ENCODE results near the gene SANBR. TPM values are rescaled to one million over a fixed set of nuclear protein-coding genes. Genes with fewer than 3 reads are reported as not detected.

SANBR gene
- total and polyA plus RNA-seq, 2 experiments from 2014 or later: 6.2 to 8.0 TPM

- Histone ChIP-seq H3K4me3 (no peak overlapping the region), H3K27me3 (no peaks in the 10 kb centered on the region), H3K9me3 (ENCODE audit: low read depth) (no peaks in the 10 kb centered on the region), H4K20me1 (ENCODE audit: insufficient read depth, poor library complexity, severe bottlenecking) (no peaks in the 10 kb centered on the region), H3K4me1 (ENCODE audit: insufficient read depth) (no peaks in the 10 kb centered on the region), H3K27ac (no peak overlapping the region), H3K9me2 (replicated peaks; ENCODE audit: insufficient read depth) (no peaks in the 10 kb centered on the region), H3K36me3 (replicated peaks; ENCODE audit: insufficient read depth, low read depth) (no peaks in the 10 kb centered on the region), H3K79me2 (no peaks in the 10 kb centered on the region), H3K4me2 (no peak overlapping the region), H2AFZ (no peak overlapping the region)
- DNase-seq (ENCODE audit: low spot score): no peak
- TF ChIP-seq CTCF (IDR thresholded peaks at IDR 0.05; ENCODE audit: poor library complexity) (no peak), EZH2phosphoT487 (IDR thresholded peaks at IDR 0.05; ENCODE audit: low read depth, severe bottlenecking, unreplicated experiment) (no peak), EZH2 (IDR thresholded peaks at IDR 0.05; ENCODE audit: borderline replicate concordance) (no peak)
- 97% methylated on average over 3 of the region's 3 CpGs for WGBS (ENCODE audit: low lambda C conversion rate, missing lambda C conversion rate)
Observed at GRCh38 chr2:61096438-61096837, 30.8 kb downstream of the SANBR start.

DNA sequence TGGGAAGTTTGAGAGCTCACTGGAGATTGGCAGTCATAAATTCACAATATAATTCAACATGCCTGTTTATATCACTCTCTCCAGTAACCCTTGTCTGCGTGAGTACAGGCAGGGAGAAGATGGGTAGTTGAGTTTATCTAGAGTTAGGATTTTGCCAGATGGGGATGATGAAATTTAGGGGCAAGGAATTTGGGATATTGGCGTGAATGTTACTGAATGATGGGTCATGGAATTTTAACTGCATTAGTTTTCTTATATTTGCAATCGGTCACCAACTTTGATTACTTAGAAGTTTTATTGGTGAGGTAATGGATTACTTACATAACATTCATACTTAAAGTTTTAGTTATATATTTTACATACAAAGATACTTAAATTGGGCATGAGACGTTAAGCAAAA is 35.1 kb downstream of the SANBR start:
- Histone ChIP-seq H3K27me3 (no peaks in the 10 kb centered on the region), H3K9me2 (replicated peaks; ENCODE audit: insufficient read depth) (no peaks in the 10 kb centered on the region), H3K9me3 (ENCODE audit: low read depth) (no peaks in the 10 kb centered on the region), H2AFZ (no peak overlapping the region), H3K4me1 (ENCODE audit: insufficient read depth) (no peaks in the 10 kb centered on the region), H3K79me2 (no peaks in the 10 kb centered on the region), H3K4me2 (no peak overlapping the region), H3K36me3 (replicated peaks; ENCODE audit: insufficient read depth, low read depth) (no peaks in the 10 kb centered on the region), H3K27ac (no peak overlapping the region), H3K4me3 (no peak overlapping the region), H4K20me1 (ENCODE audit: insufficient read depth, poor library complexity, severe bottlenecking) (no peaks in the 10 kb centered on the region)
- 90% methylated on average over 4 of the region's 4 CpGs for WGBS (ENCODE audit: low lambda C conversion rate, missing lambda C conversion rate)
- TF ChIP-seq CTCF (IDR thresholded peaks at IDR 0.05; ENCODE audit: poor library complexity): no peak
- no peak for TF ChIP-seq EZH2phosphoT487 (IDR thresholded peaks at IDR 0.05; ENCODE audit: low read depth, severe bottlenecking, unreplicated experiment)
- no peak for TF ChIP-seq EZH2 (IDR thresholded peaks at IDR 0.05; ENCODE audit: borderline replicate concordance)
- no peak for DNase-seq (ENCODE audit: low spot score)

DNA sequence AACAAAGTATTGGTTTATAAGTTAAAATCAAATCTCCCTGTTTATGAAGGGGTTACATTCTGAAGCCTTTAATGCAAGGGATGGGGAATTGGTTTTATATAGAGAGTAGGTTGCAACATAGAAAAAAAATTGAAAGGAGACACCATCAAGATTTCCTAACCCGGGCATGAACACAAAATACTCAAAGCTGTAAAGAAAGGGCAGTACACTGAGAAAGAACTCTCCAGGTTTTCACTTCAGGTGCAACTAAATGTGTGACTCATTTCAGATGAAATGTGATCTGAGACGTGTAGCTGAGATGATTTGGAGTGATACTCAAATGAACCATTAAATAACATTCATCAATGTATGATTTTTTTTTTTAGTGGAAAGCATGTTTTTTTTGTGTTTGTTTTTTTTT is 43.6 kb downstream of the SANBR start:
- WGBS (ENCODE audit: low lambda C conversion rate, missing lambda C conversion rate): 88% methylated on average over 2 of the region's 2 CpGs
- Histone ChIP-seq H3K27me3 (no peaks in the 10 kb centered on the region), H3K36me3 (replicated peaks; ENCODE audit: insufficient read depth, low read depth) (no peaks in the 10 kb centered on the region), H3K4me2 (no peak overlapping the region), H3K4me1 (ENCODE audit: insufficient read depth) (no peaks in the 10 kb centered on the region), H3K9me2 (replicated peaks; ENCODE audit: insufficient read depth) (no peaks in the 10 kb centered on the region), H3K4me3 (no peak overlapping the region), H4K20me1 (ENCODE audit: insufficient read depth, poor library complexity, severe bottlenecking) (no peaks in the 10 kb centered on the region), H3K27ac (no peak overlapping the region), H3K79me2 (no peaks in the 10 kb centered on the region), H3K9me3 (ENCODE audit: low read depth) (no peaks in the 10 kb centered on the region), H2AFZ (no peak overlapping the region)
- no peak for TF ChIP-seq CTCF (IDR thresholded peaks at IDR 0.05; ENCODE audit: poor library complexity)
- TF ChIP-seq EZH2phosphoT487 (IDR thresholded peaks at IDR 0.05; ENCODE audit: low read depth, severe bottlenecking, unreplicated experiment): no peak
- TF ChIP-seq EZH2 (IDR thresholded peaks at IDR 0.05; ENCODE audit: borderline replicate concordance): no peak
- no peak for DNase-seq (ENCODE audit: low spot score)

DNA sequence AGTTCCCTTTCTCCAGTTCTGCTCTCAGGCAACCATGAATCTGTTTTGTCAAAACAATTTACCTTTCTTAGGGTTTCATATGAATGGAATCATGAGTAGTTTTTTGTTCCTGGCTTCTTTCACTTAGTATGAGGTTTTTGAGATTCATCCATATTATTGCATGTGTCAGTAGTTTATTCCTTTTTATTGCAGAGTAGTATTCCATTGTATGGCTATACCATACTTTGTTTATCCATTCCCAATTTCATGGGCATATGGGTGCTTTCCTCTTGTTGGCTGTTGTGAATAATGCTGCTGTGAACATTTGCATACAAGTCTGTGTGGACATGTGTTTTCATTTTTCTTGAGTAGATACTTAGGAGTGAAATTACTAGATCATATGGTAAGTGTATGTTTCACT is 46.0 kb downstream of the SANBR start:
- H3K4me2 ChIP-seq: no peak overlapping the region
- H3K27me3 ChIP-seq: no peaks in the 10 kb centered on the region
- no peaks in the 10 kb centered on the region for H3K36me3 ChIP-seq (replicated peaks; ENCODE audit: insufficient read depth, low read depth)
- no peaks in the 10 kb centered on the region for H3K4me1 ChIP-seq (ENCODE audit: insufficient read depth)
- H3K4me3 ChIP-seq: no peak overlapping the region
- no peaks in the 10 kb centered on the region for H3K79me2 ChIP-seq
- no peak for TF ChIP-seq CTCF (IDR thresholded peaks at IDR 0.05; ENCODE audit: poor library complexity)
- TF ChIP-seq EZH2phosphoT487 (IDR thresholded peaks at IDR 0.05; ENCODE audit: low read depth, severe bottlenecking, unreplicated experiment): no peak
- TF ChIP-seq EZH2 (IDR thresholded peaks at IDR 0.05; ENCODE audit: borderline replicate concordance): no peak
- no peaks in the 10 kb centered on the region for H3K9me3 ChIP-seq (ENCODE audit: low read depth)
- no peaks in the 10 kb centered on the region for H3K9me2 ChIP-seq (replicated peaks; ENCODE audit: insufficient read depth)
- H4K20me1 ChIP-seq (ENCODE audit: insufficient read depth, poor library complexity, severe bottlenecking): no peaks in the 10 kb centered on the region
- no peak overlapping the region for H2AFZ ChIP-seq
- DNase-seq (ENCODE audit: low spot score): no peak
- no peak overlapping the region for H3K27ac ChIP-seq
